H1 (cell line): ENCODE data around the gene LAMA4. TPM values are rescaled to one million over a fixed set of nuclear protein-coding genes. Genes with fewer than 3 reads are reported as not detected.

ENCODE experiments used
- BCL11A ChIP-seq, 2 experiments: IDR thresholded peaks; one replicate each; pipeline ENCODE4 v1.6.1; 2011; ENCODE audit warnings: low read depth in 2 of 2, low read length in 2 of 2, mild to moderate bottlenecking in 2 of 2
- BRCA1 ChIP-seq: IDR thresholded peaks from 2 replicates; pipeline ENCODE4 v1.6.1; 2012; ENCODE audit warnings: low read depth, low read length, improper control_type of control experiment
- EP300 ChIP-seq, 2 experiments: IDR thresholded peaks; 1 replicate in 1 of 2; 2 replicates in 1 of 2; pipeline ENCODE4 v1.6.1; 2011 to 2012; ENCODE audit warnings: low read depth in 2 of 2, low read length in 2 of 2, mild to moderate bottlenecking in 2 of 2, borderline replicate concordance in 1 of 2, inconsistent platforms in 1 of 2, moderate library complexity in 1 of 2
- GTF2F1 ChIP-seq: IDR thresholded peaks from 2 replicates; pipeline ENCODE4 v1.6.1; 2012; ENCODE audit warnings: low read depth, low read length, improper control_type of control experiment, borderline replicate concordance
- HDAC2 ChIP-seq, 2 experiments: fragments of 300-600 bp in 1 of 2; sonication (generic) in 1 of 2; IDR thresholded peaks; 2 replicates each; pipeline ENCODE4 v1.6.1; 2011 to 2012; ENCODE audit warnings: low read depth in 2 of 2, low read length in 2 of 2, mild to moderate bottlenecking in 2 of 2, moderate library complexity in 2 of 2, borderline replicate concordance in 1 of 2, inconsistent platforms in 1 of 2
- JUND ChIP-seq: IDR thresholded peaks from 2 replicates; pipeline ENCODE4 v1.6.1; 2011; ENCODE audit warnings: mild to moderate bottlenecking, improper control_type of control experiment, low read length
- RBBP5 ChIP-seq: IDR thresholded peaks from 2 replicates; pipeline ENCODE4 v1.7.1; 2012; ENCODE audit warnings: low read depth, mild to moderate bottlenecking, inconsistent platforms, low read length, moderate library complexity, borderline replicate concordance
- RXRA ChIP-seq: IDR thresholded peaks from 2 replicates; pipeline ENCODE4 v1.6.1; 2011; ENCODE audit warnings: low read depth, mild to moderate bottlenecking, low read length, moderate library complexity; ENCODE audit not compliant: insufficient read depth
- SIRT6 ChIP-seq: IDR thresholded peaks from one replicate; pipeline ENCODE4 v1.7.1; 2012; ENCODE audit warnings: low read length, inconsistent platforms
- SP2 ChIP-seq: IDR thresholded peaks from 2 replicates; pipeline ENCODE4 v1.6.1; 2012; ENCODE audit warnings: mild to moderate bottlenecking, low read length, inconsistent platforms
- SP4 ChIP-seq: IDR thresholded peaks from 2 replicates; pipeline ENCODE4 v1.6.1; 2012; ENCODE audit warnings: low read length, inconsistent platforms
- YY1 ChIP-seq: IDR thresholded peaks from 2 replicates; pipeline ENCODE4 v1.6.1; 2011; ENCODE audit warnings: low read depth, mild to moderate bottlenecking, low read length
- polyA plus RNA-seq, 7 experiments: library from polyadenylated mRNA; depleted of rRNA in 3 of 7; stranded (reverse) in 5 of 7; unstranded in 2 of 7; fragments of >200 nt in 5 of 7; fragments of 200-250 nt in 2 of 7; gene quantifications; 1 replicate in 5 of 7; 2 replicates in 1 of 7; 4 replicates in 1 of 7; pipeline versions ENCODE4 v1.2.1 to v1.2.3, GENCODE V29; 2011 to 2013; ENCODE audit warnings: missing spikeins in 2 of 7, mixed read lengths in 2 of 7
- total RNA-seq: library from RNA; stranded (reverse); fragmentation: NEBNext Ultra II Directional; extraction: Animal tissue kit (Norgen Biotek cat#: 25700); gene quantifications from 2 replicates; pipeline ENCODE4 v1.2.1, GENCODE V29; 2021
- TF ChIP-seq, protein P1 (sequence below): fragments of 300-600 bp; sonication (generic); IDR thresholded peaks from 2 replicates; pipeline ENCODE4 v1.7.1; 2012; ENCODE audit warnings: low read length, moderate library complexity, mild to moderate bottlenecking, inconsistent platforms; ENCODE audit not compliant: insufficient replicate concordance

The LAMA4 gene
- total and polyA plus RNA-seq, 2 of the 8 experiments (the other 6 are each of a cell fraction or from before 2014, with no cell fraction given): 0.95 to 1.5 TPM

DNA sequence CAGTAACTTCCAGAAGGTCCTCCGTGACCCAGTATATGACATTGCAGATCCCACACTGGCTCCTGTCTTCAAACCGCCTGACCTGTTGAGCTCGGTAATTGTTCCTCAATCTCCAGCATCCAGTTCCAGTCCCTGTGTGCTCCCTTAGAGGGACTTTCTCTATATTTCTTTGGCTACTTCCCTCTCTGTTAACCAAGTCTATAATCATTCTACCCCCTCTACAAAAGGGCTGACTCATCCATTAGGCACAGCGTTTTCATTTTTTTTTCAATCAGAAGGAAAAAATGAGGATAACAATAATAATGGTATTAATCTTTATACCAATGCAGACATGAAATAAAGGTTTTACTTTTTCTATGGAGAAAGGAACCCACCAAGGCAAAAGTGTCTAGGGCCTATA lies 97.7 kb downstream of the LAMA4 start (continued):
- TF ChIP-seq, protein P1, sequence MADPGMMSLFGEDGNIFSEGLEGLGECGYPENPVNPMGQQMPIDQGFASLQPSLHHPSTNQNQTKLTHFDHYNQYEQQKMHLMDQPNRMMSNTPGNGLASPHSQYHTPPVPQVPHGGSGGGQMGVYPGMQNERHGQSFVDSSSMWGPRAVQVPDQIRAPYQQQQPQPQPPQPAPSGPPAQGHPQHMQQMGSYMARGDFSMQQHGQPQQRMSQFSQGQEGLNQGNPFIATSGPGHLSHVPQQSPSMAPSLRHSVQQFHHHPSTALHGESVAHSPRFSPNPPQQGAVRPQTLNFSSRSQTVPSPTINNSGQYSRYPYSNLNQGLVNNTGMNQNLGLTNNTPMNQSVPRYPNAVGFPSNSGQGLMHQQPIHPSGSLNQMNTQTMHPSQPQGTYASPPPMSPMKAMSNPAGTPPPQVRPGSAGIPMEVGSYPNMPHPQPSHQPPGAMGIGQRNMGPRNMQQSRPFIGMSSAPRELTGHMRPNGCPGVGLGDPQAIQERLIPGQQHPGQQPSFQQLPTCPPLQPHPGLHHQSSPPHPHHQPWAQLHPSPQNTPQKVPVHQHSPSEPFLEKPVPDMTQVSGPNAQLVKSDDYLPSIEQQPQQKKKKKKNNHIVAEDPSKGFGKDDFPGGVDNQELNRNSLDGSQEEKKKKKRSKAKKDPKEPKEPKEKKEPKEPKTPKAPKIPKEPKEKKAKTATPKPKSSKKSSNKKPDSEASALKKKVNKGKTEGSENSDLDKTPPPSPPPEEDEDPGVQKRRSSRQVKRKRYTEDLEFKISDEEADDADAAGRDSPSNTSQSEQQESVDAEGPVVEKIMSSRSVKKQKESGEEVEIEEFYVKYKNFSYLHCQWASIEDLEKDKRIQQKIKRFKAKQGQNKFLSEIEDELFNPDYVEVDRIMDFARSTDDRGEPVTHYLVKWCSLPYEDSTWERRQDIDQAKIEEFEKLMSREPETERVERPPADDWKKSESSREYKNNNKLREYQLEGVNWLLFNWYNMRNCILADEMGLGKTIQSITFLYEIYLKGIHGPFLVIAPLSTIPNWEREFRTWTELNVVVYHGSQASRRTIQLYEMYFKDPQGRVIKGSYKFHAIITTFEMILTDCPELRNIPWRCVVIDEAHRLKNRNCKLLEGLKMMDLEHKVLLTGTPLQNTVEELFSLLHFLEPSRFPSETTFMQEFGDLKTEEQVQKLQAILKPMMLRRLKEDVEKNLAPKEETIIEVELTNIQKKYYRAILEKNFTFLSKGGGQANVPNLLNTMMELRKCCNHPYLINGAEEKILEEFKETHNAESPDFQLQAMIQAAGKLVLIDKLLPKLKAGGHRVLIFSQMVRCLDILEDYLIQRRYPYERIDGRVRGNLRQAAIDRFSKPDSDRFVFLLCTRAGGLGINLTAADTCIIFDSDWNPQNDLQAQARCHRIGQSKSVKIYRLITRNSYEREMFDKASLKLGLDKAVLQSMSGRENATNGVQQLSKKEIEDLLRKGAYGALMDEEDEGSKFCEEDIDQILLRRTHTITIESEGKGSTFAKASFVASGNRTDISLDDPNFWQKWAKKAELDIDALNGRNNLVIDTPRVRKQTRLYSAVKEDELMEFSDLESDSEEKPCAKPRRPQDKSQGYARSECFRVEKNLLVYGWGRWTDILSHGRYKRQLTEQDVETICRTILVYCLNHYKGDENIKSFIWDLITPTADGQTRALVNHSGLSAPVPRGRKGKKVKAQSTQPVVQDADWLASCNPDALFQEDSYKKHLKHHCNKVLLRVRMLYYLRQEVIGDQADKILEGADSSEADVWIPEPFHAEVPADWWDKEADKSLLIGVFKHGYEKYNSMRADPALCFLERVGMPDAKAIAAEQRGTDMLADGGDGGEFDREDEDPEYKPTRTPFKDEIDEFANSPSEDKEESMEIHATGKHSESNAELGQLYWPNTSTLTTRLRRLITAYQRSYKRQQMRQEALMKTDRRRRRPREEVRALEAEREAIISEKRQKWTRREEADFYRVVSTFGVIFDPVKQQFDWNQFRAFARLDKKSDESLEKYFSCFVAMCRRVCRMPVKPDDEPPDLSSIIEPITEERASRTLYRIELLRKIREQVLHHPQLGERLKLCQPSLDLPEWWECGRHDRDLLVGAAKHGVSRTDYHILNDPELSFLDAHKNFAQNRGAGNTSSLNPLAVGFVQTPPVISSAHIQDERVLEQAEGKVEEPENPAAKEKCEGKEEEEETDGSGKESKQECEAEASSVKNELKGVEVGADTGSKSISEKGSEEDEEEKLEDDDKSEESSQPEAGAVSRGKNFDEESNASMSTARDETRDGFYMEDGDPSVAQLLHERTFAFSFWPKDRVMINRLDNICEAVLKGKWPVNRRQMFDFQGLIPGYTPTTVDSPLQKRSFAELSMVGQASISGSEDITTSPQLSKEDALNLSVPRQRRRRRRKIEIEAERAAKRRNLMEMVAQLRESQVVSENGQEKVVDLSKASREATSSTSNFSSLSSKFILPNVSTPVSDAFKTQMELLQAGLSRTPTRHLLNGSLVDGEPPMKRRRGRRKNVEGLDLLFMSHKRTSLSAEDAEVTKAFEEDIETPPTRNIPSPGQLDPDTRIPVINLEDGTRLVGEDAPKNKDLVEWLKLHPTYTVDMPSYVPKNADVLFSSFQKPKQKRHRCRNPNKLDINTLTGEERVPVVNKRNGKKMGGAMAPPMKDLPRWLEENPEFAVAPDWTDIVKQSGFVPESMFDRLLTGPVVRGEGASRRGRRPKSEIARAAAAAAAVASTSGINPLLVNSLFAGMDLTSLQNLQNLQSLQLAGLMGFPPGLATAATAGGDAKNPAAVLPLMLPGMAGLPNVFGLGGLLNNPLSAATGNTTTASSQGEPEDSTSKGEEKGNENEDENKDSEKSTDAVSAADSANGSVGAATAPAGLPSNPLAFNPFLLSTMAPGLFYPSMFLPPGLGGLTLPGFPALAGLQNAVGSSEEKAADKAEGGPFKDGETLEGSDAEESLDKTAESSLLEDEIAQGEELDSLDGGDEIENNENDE: no peak
- no peak for TF ChIP-seq SIRT6
- TF ChIP-seq BRCA1: no peak
- no peak for TF ChIP-seq HDAC2 (IDR thresholded peaks at IDR 0.05; ENCODE audit: borderline replicate concordance in 1 of 2, low read depth in 2 of 2, low read length in 2 of 2)
- TF ChIP-seq GTF2F1: no peak
- no peak for TF ChIP-seq EP300 (IDR thresholded peaks at IDR 0.05; ENCODE audit: borderline replicate concordance in 1 of 2, low read depth in 2 of 2, low read length in 2 of 2)
- no peak for TF ChIP-seq RBBP5
- TF ChIP-seq BCL11A (IDR thresholded peaks at IDR 0.05; ENCODE audit: low read depth in 2 of 2, low read length in 2 of 2): no peak
- no peak for TF ChIP-seq YY1
- no peak for TF ChIP-seq RXRA
- TF ChIP-seq JUND: no peak
- TF ChIP-seq SP2: no peak
- no peak for TF ChIP-seq SP4
